ENCODE measurements around the gene CDC42BPB. TPM values are rescaled to one million over a fixed set of nuclear protein-coding genes. Genes with fewer than 3 reads are reported as not detected.

Gene CDC42BPB
- total RNA-seq, 1 experiment from 2014 or later = 103 TPM

DNA sequence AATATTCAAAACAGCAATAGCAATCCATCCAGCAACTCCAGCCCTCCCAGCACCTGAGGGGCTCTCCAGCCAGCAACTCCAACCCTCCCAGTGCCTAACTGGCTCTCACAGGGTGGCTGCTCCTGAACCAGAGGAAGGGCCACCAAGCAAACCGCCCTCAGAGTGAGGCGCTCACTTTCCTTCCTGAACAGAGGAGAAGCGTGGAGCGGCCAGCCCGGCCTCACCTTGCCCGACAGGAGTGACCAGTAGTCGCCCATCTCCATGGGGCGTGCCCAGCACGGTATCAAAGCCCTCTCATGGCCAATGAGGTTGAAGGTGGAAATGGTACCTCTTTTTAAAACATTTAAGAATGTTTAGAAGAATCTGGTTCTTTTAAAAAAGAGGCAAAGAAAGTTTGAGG lies 27.4 kb downstream of the CDC42BPB start:
- Histone ChIP-seq H3K79me1 (ENCODE audit: insufficient read depth, low read depth, low read length, poor library complexity, severe bottlenecking) (peaks cover 3% of the 10 kb centered on the region), H3K9ac (ENCODE audit: extremely low read depth, insufficient read length, low read length) (no peak overlapping the region), H3K27me3 (ENCODE audit: insufficient read depth, low read length) (no peaks in the 10 kb centered on the region), H3K23ac (ENCODE audit: insufficient read length, low read depth, low read length) (no peak overlapping the region), H3K56ac (ENCODE audit: insufficient read length, low read depth, low read length) (no peak overlapping the region), H2BK5ac (ENCODE audit: insufficient read length, low read length) (no peak overlapping the region), H2AFZ (ENCODE audit: low read length) (no peak overlapping the region), H3K27ac (ENCODE audit: insufficient read length, low read depth, low read length) (no peak overlapping the region), H3K9me3 (ENCODE audit: control insufficient read depth, low read depth, low read length) (no peaks in the 10 kb centered on the region), H3K4me1 (ENCODE audit: insufficient read depth, low read length) (no peaks in the 10 kb centered on the region), H2AK5ac (ENCODE audit: insufficient read length, low read length) (no peak overlapping the region), H3K79me2 (ENCODE audit: insufficient read depth, low read length) (peaks cover 7% of the 10 kb centered on the region; the same call in 1 of the 2 replicates), H4K20me1 (ENCODE audit: control insufficient read depth, insufficient read depth, insufficient read length) (no peaks in the 10 kb centered on the region), H3K23me2 (ENCODE audit: insufficient read length, low read depth, low read length, poor library complexity, severe bottlenecking) (no peaks in the 10 kb centered on the region), H2BK15ac (ENCODE audit: low read depth, low read length) (no peak overlapping the region), H4K8ac (replicated peaks; ENCODE audit: insufficient read length, low read depth, low read length) (no peak overlapping the region), H3K4ac (ENCODE audit: low read depth, low read length) (no peak overlapping the region), H2BK12ac (ENCODE audit: insufficient read length, low read depth, low read length) (no peak overlapping the region), H3K14ac (ENCODE audit: insufficient read depth, low read length) (peak overlapping the region; percentile 71; the same call in 1 of the 2 replicates), H3K4me2 (ENCODE audit: insufficient read depth, insufficient read length, low read length) (no peak overlapping the region), H2BK120ac (ENCODE audit: low read depth, low read length, poor library complexity, severe bottlenecking) (no peak overlapping the region), H2BK20ac (ENCODE audit: low read depth, low read length, poor library complexity, severe bottlenecking) (no peak overlapping the region), H3T11ph (ENCODE audit: low read length) (no peak overlapping the region), H4K91ac (ENCODE audit: insufficient read length, low read depth, low read length) (no peak overlapping the region), H4K5ac (ENCODE audit: insufficient read length, low read depth, low read length) (no peak overlapping the region), H3K18ac (ENCODE audit: insufficient read length, low read depth, low read length) (no peak overlapping the region)
- WGBS (ENCODE audit: extremely low coverage, insufficient read length, low lambda C conversion rate) = no CpG with 5 or more reads among the region's 9 CpGs
- Mint-ChIP-seq H3K27ac (no peak overlapping the region), H3K4me1 (peaks cover 3 to 13% of the 10 kb centered on the region in 2 experiments; a peak in 3 of 4 replicates), H3K4me3 (no peak overlapping the region), H3K36me3 (ENCODE audit: insufficient read depth in 1 of 3, low read depth in 3 of 3) (peaks cover 9 to 13% (median 9%) of the 10 kb centered on the region in 3 experiments), H3K27me3 (ENCODE audit: low read depth) (no peaks in the 10 kb centered on the region), H3K9me3 (peaks cover 6 to 8% of the 10 kb centered on the region in 2 experiments; a peak in 3 of 5 replicates)
- DNase-seq = no peak
- TF ChIP-seq, protein P1, sequence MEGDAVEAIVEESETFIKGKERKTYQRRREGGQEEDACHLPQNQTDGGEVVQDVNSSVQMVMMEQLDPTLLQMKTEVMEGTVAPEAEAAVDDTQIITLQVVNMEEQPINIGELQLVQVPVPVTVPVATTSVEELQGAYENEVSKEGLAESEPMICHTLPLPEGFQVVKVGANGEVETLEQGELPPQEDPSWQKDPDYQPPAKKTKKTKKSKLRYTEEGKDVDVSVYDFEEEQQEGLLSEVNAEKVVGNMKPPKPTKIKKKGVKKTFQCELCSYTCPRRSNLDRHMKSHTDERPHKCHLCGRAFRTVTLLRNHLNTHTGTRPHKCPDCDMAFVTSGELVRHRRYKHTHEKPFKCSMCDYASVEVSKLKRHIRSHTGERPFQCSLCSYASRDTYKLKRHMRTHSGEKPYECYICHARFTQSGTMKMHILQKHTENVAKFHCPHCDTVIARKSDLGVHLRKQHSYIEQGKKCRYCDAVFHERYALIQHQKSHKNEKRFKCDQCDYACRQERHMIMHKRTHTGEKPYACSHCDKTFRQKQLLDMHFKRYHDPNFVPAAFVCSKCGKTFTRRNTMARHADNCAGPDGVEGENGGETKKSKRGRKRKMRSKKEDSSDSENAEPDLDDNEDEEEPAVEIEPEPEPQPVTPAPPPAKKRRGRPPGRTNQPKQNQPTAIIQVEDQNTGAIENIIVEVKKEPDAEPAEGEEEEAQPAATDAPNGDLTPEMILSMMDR (conservative IDR thresholded peaks at IDR 0.05) = no peak

All from H9 (cell line).